OCI-LY3 (cell line): Measurements from ENCODE around the gene KRTAP4-9.
"Not testable (repeated sequence)": the region's sequence is repeated elsewhere in the genome, so short reads cannot be mapped to it uniquely, and the experiment has no call there.

Experiments used
- CTCF ChIP-seq: fragments of 200-600, 300-600 bp; sonication (generic); IDR thresholded peaks from 2 replicates; pipeline ENCODE4 v1.5.1; 2014; ENCODE audit warnings: antibody characterized with exemption, low read length, low read depth
- EZH2phosphoT487 ChIP-seq: fragments of 200-600 bp; shearing (Covaris generic); IDR thresholded peaks from 2 replicates; pipeline ENCODE4 v1.6.1; 2018; ENCODE audit warnings: antibody characterized with exemption, mixed run types, low read depth

DNA sequence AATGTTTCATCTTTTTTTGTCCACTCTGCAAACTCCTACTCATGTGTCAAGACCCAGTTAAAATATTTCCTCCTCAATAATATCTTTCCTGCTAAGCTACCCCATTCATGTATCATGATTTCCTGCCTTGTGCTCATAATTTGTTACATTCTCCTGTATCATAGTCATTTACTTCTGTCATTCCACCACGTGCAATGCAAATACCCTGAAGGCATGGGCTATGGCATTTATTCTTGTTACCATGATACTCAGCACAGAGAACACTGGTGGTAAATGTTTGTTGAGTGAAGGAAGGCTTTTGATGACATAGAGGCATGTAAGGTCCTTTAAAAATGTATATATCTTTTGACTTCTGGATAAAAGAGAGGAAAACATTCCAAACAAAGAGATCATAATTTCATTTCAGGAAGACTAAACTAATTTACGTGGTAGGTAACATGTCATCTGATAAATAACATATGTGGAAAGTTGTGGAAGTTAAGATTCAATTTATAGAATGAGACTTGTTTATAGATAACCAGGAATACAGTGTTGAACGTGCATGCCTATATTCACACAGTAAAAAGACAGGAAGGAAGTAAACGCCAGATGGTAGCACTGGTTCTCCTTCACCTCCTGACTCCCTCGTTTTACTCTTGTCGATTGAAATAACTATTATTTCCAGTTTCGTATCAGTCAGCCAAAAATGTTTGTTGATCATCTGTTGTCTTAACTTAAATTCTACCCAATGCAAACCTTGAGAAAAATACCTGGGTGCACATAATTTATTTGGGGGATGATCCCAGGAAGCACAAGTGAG lies 5.3 kb upstream of the KRTAP4-9 start:
- not testable (repeated sequence) for TF ChIP-seq CTCF, EZH2phosphoT487
